ENCODE measurements around the gene ETNPPL.

GRCh38 chr4:108693211-108693610 is 69.6 kb downstream of the ETNPPL start:
- TF ChIP-seq CTCF (conservative IDR thresholded peaks at IDR 0.05) (no peak), ZFX (IDR thresholded peaks at IDR 0.05) (no peak)
